Spleen (tissue), 11 donors: ENCODE measurements around the gene EP400. TPM values are rescaled to one million over a fixed set of nuclear protein-coding genes. Genes with fewer than 3 reads are reported as not detected.

Experiments
- DNase-seq: peaks from one replicate; pipeline ENCODE4 v3.0.0-alpha.2; 2020
- H3K27ac ChIP-seq, 8 donors: fragments of 200-600 bp; sonication (generic) in 7 of 8; 1 replicate in 4 of 8; 2 replicates in 4 of 8; pipeline versions ENCODE4 v1.5.0 to v1.8.0; 2016 to 2021; ENCODE audit warnings: inconsistent platforms in 4 of 8, mild to moderate bottlenecking in 4 of 8, moderate library complexity in 1 of 8
- H3K27me3 ChIP-seq, 7 donors: fragments of 200-600 bp; sonication (generic) in 6 of 7; replicated peaks in 1 of 7; 1 replicate in 4 of 7; 2 replicates in 3 of 7; pipeline versions ENCODE4 v1.5.0 to v1.8.0; 2016 to 2021; ENCODE audit warnings: inconsistent platforms in 3 of 7, mild to moderate bottlenecking in 1 of 7
- H3K36me3 ChIP-seq, 6 donors: fragments of 200-600 bp; sonication (generic) in 5 of 6; 1 replicate in 4 of 6; 2 replicates in 2 of 6; pipeline versions ENCODE4 v1.5.0 to v1.8.0; 2016 to 2021; ENCODE audit warnings: inconsistent platforms in 2 of 6
- H3K4me1 ChIP-seq, 6 donors: fragments of 200-600 bp; sonication (generic) in 5 of 6; 1 replicate in 3 of 6; 2 replicates in 3 of 6; pipeline versions ENCODE4 v1.5.0 to v1.8.0; 2016 to 2021; ENCODE audit warnings: inconsistent platforms in 3 of 6
- H3K4me3 ChIP-seq, 8 donors: fragments of 200-600 bp; sonication (generic) in 7 of 8; 1 replicate in 4 of 8; 2 replicates in 4 of 8; pipeline versions ENCODE4 v1.5.0 to v1.8.0; 2016 to 2021; ENCODE audit warnings: inconsistent platforms in 4 of 8, mild to moderate bottlenecking in 4 of 8, moderate library complexity in 2 of 8
- H3K9me3 ChIP-seq, 8 donors: fragments of 200-600 bp; sonication (generic) in 7 of 8; 1 replicate in 4 of 8; 2 replicates in 4 of 8; pipeline versions ENCODE4 v1.5.0 to v1.8.0; 2016 to 2021; ENCODE audit warnings: inconsistent platforms in 4 of 8
- CTCF ChIP-seq, 11 experiments: fragments of 200-600 bp in 7 of 11; fragments of 450-650 bp in 4 of 11; sonication (generic) in 4 of 11; IDR thresholded peaks in 8 of 11; conservative IDR thresholded peaks in 3 of 11; 1 replicate in 7 of 11; 2 replicates in 4 of 11; pipeline versions ENCODE4 v1.4.0 to v1.8.0; 2016 to 2021; ENCODE audit warnings: antibody characterized with exemption in 11 of 11, inconsistent platforms in 4 of 11, mild to moderate bottlenecking in 1 of 11
- POLR2A ChIP-seq, 3 donors: fragments of 450-650 bp; IDR thresholded peaks; one replicate each; pipeline ENCODE4 v1.5.1; 2017; ENCODE audit warnings: antibody characterized with exemption in 3 of 3, mild to moderate bottlenecking in 1 of 3
- POLR2AphosphoS5 ChIP-seq, 3 donors: sonication (generic); formaldehyde crosslinking; IDR thresholded peaks; one replicate each; pipeline ENCODE4 v1.5.1; 2017; ENCODE audit warnings: antibody characterized with exemption in 3 of 3
- WGBS, 5 donors: extraction: QIAGEN DNeasy Blood & Tissue Kit in 3 of 5; methylation state at CpG; one replicate each; pipeline versions ENCODE4 v1.1.5 to v1.1.7; 2013 to 2018; 5-methylcytosine and 5-hydroxymethylcytosine counted together
- intact Hi-C: fragments of 100-400 bp; cut with DNase I; formaldehyde crosslinking; loops from one replicate; pipeline ENCODE4 v1.15.0; 2023; ENCODE audit warnings: low total_unique reads
- polyA plus RNA-seq, 3 donors: library from polyadenylated mRNA; stranded (reverse); fragments of 200-250 nt; gene quantifications; one replicate each; pipeline ENCODE4 v1.2.1, GENCODE V29; 2013
- total RNA-seq, 7 donors: library from RNA; depleted of rRNA in 3 of 7; stranded (reverse); fragments of >200 nt in 3 of 7; fragmentation: NEBNext Ultra II Directional in 4 of 7; extraction: Animal tissue kit (Norgen Biotek cat#: 25700) in 4 of 7; gene quantifications; one replicate each; pipeline versions ENCODE4 v1.1.0 to v1.2.1, GENCODE V29; 2016 to 2021
- donor health status: healthy with polysubstance abuse.
- donor health status: DM: no; HTN: no; CAD: no; lungs with moderate emphysema.
- donor health status: DM: no; HTN: no; CAD: no.
- donor health status: Bipolar disorder and iron deficiency.
- donor health status: healthy.
- donor health status: DM: no; HTN: no; CAD: no.
- donor health status: DM: yes; HTN: yes; CAD: no.

EP400 gene
- total and polyA plus RNA-seq, 10 donors = 11.8 to 70.2 (median 45.6) TPM

GRCh38 chr12:132055535-132056096 is 105.9 kb downstream of the EP400 start:
- DNase-seq = no peak
- peaks cover 0 to 19% (median 3%) of the 10 kb centered on the region in 6 donors for H3K4me1 ChIP-seq
- H3K27ac ChIP-seq = no peak overlapping the region
- H3K27me3 ChIP-seq = no peaks in the 10 kb centered on the region
- TF ChIP-seq CTCF (IDR thresholded peaks at IDR 0.05 in 8 of 11, conservative IDR thresholded peaks at IDR 0.05 in 3 of 11) = no peak
- no peak for TF ChIP-seq POLR2A (IDR thresholded peaks at IDR 0.05)
- no peak for TF ChIP-seq POLR2AphosphoS5 (IDR thresholded peaks at IDR 0.05)
- peaks cover 9 to 99% (median 69%) of the 10 kb centered on the region in 6 donors for H3K36me3 ChIP-seq
- H3K4me3 ChIP-seq = no peak overlapping the region
- WGBS, 5 donors = 79 to 92% (median 87%) methylated on average over 11 of the region's 11 CpGs
- no peaks in the 10 kb centered on the region for H3K9me3 ChIP-seq
- intact Hi-C loops = no loop called here

- TF ChIP-seq POLR2A (IDR thresholded peaks at IDR 0.05) (no peak), CTCF (IDR thresholded peaks at IDR 0.05 in 8 of 11, conservative IDR thresholded peaks at IDR 0.05 in 3 of 11) (no peak), POLR2AphosphoS5 (IDR thresholded peaks at IDR 0.05) (no peak)
- intact Hi-C loops = no loop called here
- peaks cover 0 to 19% (median 3%) of the 10 kb centered on the region in 6 donors for H3K4me1 ChIP-seq
- no peak for DNase-seq
- H3K9me3 ChIP-seq = no peaks in the 10 kb centered on the region
- H3K27me3 ChIP-seq = no peaks in the 10 kb centered on the region
- no peak overlapping the region for H3K4me3 ChIP-seq
- H3K27ac ChIP-seq = no peak overlapping the region
- 68 to 85% (median 83%) methylated on average over 5 of the region's 5 CpGs for WGBS, 5 donors
- H3K36me3 ChIP-seq = peaks cover 3 to 99% (median 68%) of the 10 kb centered on the region in 6 donors
Measured at GRCh38 chr12:132056320-132056719, 106.6 kb downstream of the EP400 start.

GRCh38 chr12:132056951-132057350 is 107.2 kb downstream of the EP400 start:
- WGBS, 5 donors = 70 to 77% (median 76%) methylated on average over 5 of the region's 5 CpGs
- TF ChIP-seq POLR2A (IDR thresholded peaks at IDR 0.05) = no peak
- no peak for TF ChIP-seq POLR2AphosphoS5 (IDR thresholded peaks at IDR 0.05)
- TF ChIP-seq CTCF (IDR thresholded peaks at IDR 0.05 in 8 of 11, conservative IDR thresholded peaks at IDR 0.05 in 3 of 11) = no peak

GRCh38 chr12:132057691-132058090 is 107.9 kb downstream of the EP400 start:
- intact Hi-C loops = no loop called here
- Histone ChIP-seq H3K4me1 (peaks cover 0 to 19% (median 3%) of the 10 kb centered on the region in 6 donors), H3K4me3 (no peak overlapping the region), H3K9me3 (no peaks in the 10 kb centered on the region), H3K36me3 (peaks cover 3 to 99% (median 68%) of the 10 kb centered on the region in 6 donors), H3K27ac (no peak overlapping the region), H3K27me3 (no peaks in the 10 kb centered on the region)
- 95 to 97% (median 95%) methylated on average over 5 of the region's 5 CpGs for WGBS, 5 donors
- TF ChIP-seq POLR2AphosphoS5 (IDR thresholded peaks at IDR 0.05) (no peak), POLR2A (IDR thresholded peaks at IDR 0.05) (no peak), CTCF (IDR thresholded peaks at IDR 0.05 in 8 of 11, conservative IDR thresholded peaks at IDR 0.05 in 3 of 11) (no peak)
- DNase-seq = no peak

More at GRCh38 chr12:132056951-132057350, 107.2 kb downstream of the EP400 start:
- H3K27me3 ChIP-seq = no peaks in the 10 kb centered on the region
- no peak overlapping the region for H3K27ac ChIP-seq
- peaks cover 3 to 99% (median 67%) of the 10 kb centered on the region in 6 donors for H3K36me3 ChIP-seq
- no peaks in the 10 kb centered on the region for H3K9me3 ChIP-seq
- peaks cover 0 to 19% (median 3%) of the 10 kb centered on the region in 6 donors for H3K4me1 ChIP-seq
- intact Hi-C loops = no loop called here
- no peak overlapping the region for H3K4me3 ChIP-seq
- DNase-seq = no peak
